ENCODE data around the gene PHYKPL. TPM values are rescaled to one million over a fixed set of nuclear protein-coding genes. Genes with fewer than 3 reads are reported as not detected.

PHYKPL gene
- polyA plus RNA-seq, 1 donor from 2014 or later = 16.9 TPM

GRCh38 chr5:178234750-178235587 lies 2.4 kb upstream of the PHYKPL start:
- TF ChIP-seq TAF1 (IDR thresholded peaks at IDR 0.05; ENCODE audit: low read depth) (no peak), REST (IDR thresholded peaks at IDR 0.05; ENCODE audit: borderline replicate concordance) (no peak), POLR2AphosphoS5 (IDR thresholded peaks at IDR 0.05) (no peak), EP300 (conservative IDR thresholded peaks at IDR 0.05; ENCODE audit: poor library complexity, severe bottlenecking) (no peak), MXI1 (conservative IDR thresholded peaks at IDR 0.05; ENCODE audit: poor library complexity, severe bottlenecking) (no peak), SMC3 (conservative IDR thresholded peaks at IDR 0.05; ENCODE audit: poor library complexity) (peak; percentile 81), CTCF (IDR thresholded peaks at IDR 0.05; ENCODE audit: poor library complexity, severe bottlenecking) (peak; percentile 77), RAD21 (conservative IDR thresholded peaks at IDR 0.05) (peak; percentile 78), EZH2 (IDR thresholded peaks at IDR 0.05; ENCODE audit: borderline replicate concordance, insufficient read depth, low read length, poor library complexity, severe bottlenecking) (no peak)
- H3K27me3 ChIP-seq (ENCODE audit: insufficient read depth, low read depth, low read length) = no peaks in the 10 kb centered on the region
- H3K9ac ChIP-seq (ENCODE audit: low read length) = no peak overlapping the region
- no peaks in the 10 kb centered on the region for H3K9me2 ChIP-seq (ENCODE audit: insufficient read depth, low read length)
- peaks cover 9% of the 10 kb centered on the region for H3K79me2 ChIP-seq (replicated peaks; ENCODE audit: insufficient read depth, low read length)
- no peak overlapping the region for H2AFZ ChIP-seq (ENCODE audit: low read depth, low read length)
- no peaks in the 10 kb centered on the region for H4K20me1 ChIP-seq (ENCODE audit: insufficient read depth)
- H3K36me3 ChIP-seq (ENCODE audit: insufficient read depth, low read length) = no peaks in the 10 kb centered on the region
- no peaks in the 10 kb centered on the region for H3K9me3 ChIP-seq (ENCODE audit: low read length)
- H3K4me2 ChIP-seq (ENCODE audit: low read length) = no peak overlapping the region
- H3F3A ChIP-seq (ENCODE audit: insufficient read depth, low read length, poor library complexity, severe bottlenecking) = no peaks in the 10 kb centered on the region
- H3K4me3 ChIP-seq (ENCODE audit: low read length) = no peak overlapping the region
- no peak overlapping the region for H3K27ac ChIP-seq (ENCODE audit: low read length)

- Histone ChIP-seq H2AFZ (ENCODE audit: low read depth, low read length) (no peak overlapping the region), H3F3A (ENCODE audit: insufficient read depth, low read length, poor library complexity, severe bottlenecking) (no peaks in the 10 kb centered on the region), H3K4me3 (ENCODE audit: low read length) (no peak overlapping the region), H3K36me3 (ENCODE audit: insufficient read depth, low read length) (no peaks in the 10 kb centered on the region), H3K4me2 (ENCODE audit: low read length) (no peak overlapping the region), H4K20me1 (ENCODE audit: insufficient read depth) (no peaks in the 10 kb centered on the region), H3K27ac (ENCODE audit: low read length) (no peak overlapping the region), H3K27me3 (ENCODE audit: insufficient read depth, low read depth, low read length) (no peaks in the 10 kb centered on the region), H3K9me3 (ENCODE audit: low read length) (no peaks in the 10 kb centered on the region), H3K79me2 (replicated peaks; ENCODE audit: insufficient read depth, low read length) (peaks cover 9% of the 10 kb centered on the region), H3K9ac (ENCODE audit: low read length) (no peak overlapping the region), H3K9me2 (ENCODE audit: insufficient read depth, low read length) (no peaks in the 10 kb centered on the region)
- TF ChIP-seq CTCF (IDR thresholded peaks at IDR 0.05; ENCODE audit: poor library complexity, severe bottlenecking) (no peak), TAF1 (IDR thresholded peaks at IDR 0.05; ENCODE audit: low read depth) (no peak), POLR2AphosphoS5 (IDR thresholded peaks at IDR 0.05) (no peak), EZH2 (IDR thresholded peaks at IDR 0.05; ENCODE audit: borderline replicate concordance, insufficient read depth, low read length, poor library complexity, severe bottlenecking) (no peak), SMC3 (conservative IDR thresholded peaks at IDR 0.05; ENCODE audit: poor library complexity) (no peak), REST (IDR thresholded peaks at IDR 0.05; ENCODE audit: borderline replicate concordance) (no peak), EP300 (conservative IDR thresholded peaks at IDR 0.05; ENCODE audit: poor library complexity, severe bottlenecking) (no peak), MXI1 (conservative IDR thresholded peaks at IDR 0.05; ENCODE audit: poor library complexity, severe bottlenecking) (no peak), RAD21 (conservative IDR thresholded peaks at IDR 0.05) (no peak)
Measured at GRCh38 chr5:178234121-178234749, 1.6 kb upstream of the PHYKPL start.

All from neural cell (in vitro differentiated cells).